ENCODE results near the gene NOD1.

- TF ChIP-seq CTCF (IDR thresholded peaks at IDR 0.05) (no peak), POLR2A (IDR thresholded peaks at IDR 0.05; ENCODE audit: low read length) (no peak), RNF2 (IDR thresholded peaks at IDR 0.05; ENCODE audit: borderline replicate concordance, low read depth) (no peak)
- TF ChIP-seq, protein P1, sequence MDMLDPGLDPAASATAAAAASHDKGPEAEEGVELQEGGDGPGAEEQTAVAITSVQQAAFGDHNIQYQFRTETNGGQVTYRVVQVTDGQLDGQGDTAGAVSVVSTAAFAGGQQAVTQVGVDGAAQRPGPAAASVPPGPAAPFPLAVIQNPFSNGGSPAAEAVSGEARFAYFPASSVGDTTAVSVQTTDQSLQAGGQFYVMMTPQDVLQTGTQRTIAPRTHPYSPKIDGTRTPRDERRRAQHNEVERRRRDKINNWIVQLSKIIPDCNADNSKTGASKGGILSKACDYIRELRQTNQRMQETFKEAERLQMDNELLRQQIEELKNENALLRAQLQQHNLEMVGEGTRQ (IDR thresholded peaks at IDR 0.05) = no peak
Measured at GRCh38 chr7:30470771-30471170, 7.8 kb downstream of the NOD1 start.

All from A549 (cell line).